Psoas muscle (tissue), 8 donors: Measurements from ENCODE around the gene MPRIP. TPM values are rescaled to one million over a fixed set of nuclear protein-coding genes. Genes with fewer than 3 reads are reported as not detected.
A peak's percentile ranks its signal among the peaks of the same experiment; 100 is the strongest.

Experiments
- ATAC-seq, 4 donors: fragments of 200-7000 bp; cut with Tn5 transposase; one replicate each; pipeline ENCODE4 v1.9.1; 2020; ENCODE audit warnings: moderate library complexity in 3 of 4, mild to moderate bottlenecking in 2 of 4
- DNase-seq, 2 donors: peaks; one replicate each; pipeline ENCODE4 v3.0.0-alpha.2; 2020
- H3K27ac ChIP-seq: fragments of 200-600 bp; one replicate; pipeline ENCODE4 v1.8.0; 2022
- H3K27me3 ChIP-seq, 3 donors: fragments of 200-600 bp in 1 of 3; one replicate each; pipeline versions ENCODE4 v1.6.1 to v1.8.0; 2013 to 2022; ENCODE audit warnings: low read length in 2 of 3, mild to moderate bottlenecking in 2 of 3, moderate library complexity in 1 of 3; ENCODE audit not compliant: insufficient read depth in 3 of 3
- H3K36me3 ChIP-seq, 2 donors: fragments of 200-600 bp in 1 of 2; one replicate each; pipeline versions ENCODE4 v1.6.1 to v1.8.0; 2013 to 2022; ENCODE audit warnings: low read depth in 1 of 2, mild to moderate bottlenecking in 1 of 2, moderate library complexity in 1 of 2; ENCODE audit not compliant: insufficient read depth in 1 of 2
- H3K4me1 ChIP-seq: fragments of 200-600 bp; one replicate; pipeline ENCODE4 v1.8.0; 2022
- H3K4me3 ChIP-seq: fragments of 200-600 bp; one replicate; pipeline ENCODE4 v1.8.0; 2022; ENCODE audit warnings: mild to moderate bottlenecking
- H3K9me3 ChIP-seq: fragments of 200-600 bp; one replicate; pipeline ENCODE4 v1.8.0; 2022
- CTCF ChIP-seq: fragments of 200-600 bp; IDR thresholded peaks from one replicate; pipeline ENCODE4 v1.8.0; 2022; ENCODE audit warnings: antibody characterized with exemption
- WGBS, 3 donors: extraction: QIAGEN DNeasy Blood & Tissue Kit; methylation state at CpG; one replicate each; pipeline versions ENCODE4 v1.1.6 to v1.1.7; 2013; 5-methylcytosine and 5-hydroxymethylcytosine counted together
- intact Hi-C, 2 donors: fragments of 100-400 bp; cut with DNase I; formaldehyde crosslinking; loops; one replicate each; pipeline versions ENCODE4 v1.11.0 to v1.14.2; 2022
- polyA plus RNA-seq, 3 donors: library from polyadenylated mRNA; stranded (reverse); fragments of 200-250 nt; gene quantifications; one replicate each; pipeline ENCODE4 v1.2.3, GENCODE V29; 2013
- total RNA-seq, 4 donors: library from RNA; stranded (reverse); fragmentation: NEBNext Ultra II Directional in 2 of 4; extraction: Animal tissue kit (Norgen Biotek cat#: 25700) in 2 of 4; gene quantifications; one replicate each; pipeline versions ENCODE4 v1.2.1 to v1.2.4, GENCODE V29; 2021 to 2023
- donor health status: healthy with polysubstance abuse.
- donor health status: DM: no; HTN: no; CAD: no; lungs with moderate emphysema.
- donor health status: Bipolar disorder and iron deficiency.
- donor health status: healthy.
- donor health status: DM: yes; HTN: yes; CAD: no.
- donor health status: DM: no; HTN: no; CAD: no.
- donor health status: DM: no; HTN: no; CAD: no.
- donor health status: DM: yes; HTN: yes; CAD: no.

MPRIP gene
- total and polyA plus RNA-seq, 7 donors, result 142 to 322 (median 244) TPM

- H3K27ac ChIP-seq, result peak overlapping the region; percentile 20
- H3K9me3 ChIP-seq, result no peaks in the 10 kb centered on the region
- H3K36me3 ChIP-seq, result peaks cover 0 to 21% of the 10 kb centered on the region in 2 donors
- H3K27me3 ChIP-seq, result no peaks in the 10 kb centered on the region
- ATAC-seq (no peak), DNase-seq (peak in 1 of 2 donors; percentile 8)
- TF ChIP-seq CTCF, result no peak
- no peak overlapping the region for H3K4me3 ChIP-seq
- intact Hi-C loops, result no loop called here
- 64 to 73% (median 67%) methylated on average over 9 of the region's 9 CpGs for WGBS, 3 donors
- H3K4me1 ChIP-seq, result peaks cover 64% of the 10 kb centered on the region
Observed at GRCh38 chr17:17084317-17084835, 42.1 kb downstream of the MPRIP start.

DNA sequence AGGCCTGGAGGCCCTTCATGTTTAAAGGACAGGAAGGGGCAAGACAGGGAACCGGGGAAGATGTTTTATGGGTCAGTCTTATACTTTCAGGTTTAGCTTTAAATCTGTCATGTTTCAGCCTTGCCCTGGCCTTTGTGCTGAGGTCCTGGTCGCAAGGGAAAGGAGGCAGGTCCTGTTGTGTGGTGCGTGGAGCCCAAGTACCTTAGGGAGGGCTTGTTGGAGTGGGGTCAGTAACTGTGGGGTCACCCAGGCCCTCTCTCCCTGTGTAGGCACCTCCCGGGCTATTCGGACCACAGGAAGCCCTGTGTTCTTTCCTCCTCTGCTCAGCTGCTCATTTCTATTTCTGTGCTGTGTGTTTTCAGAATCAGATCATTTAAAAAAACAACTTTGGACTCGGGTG, 42.7 kb downstream of the MPRIP start:
- DNase-seq (peak in 1 of 2 donors; percentile 16), ATAC-seq (no peak)
- H3K27ac ChIP-seq, result no peak overlapping the region
- H3K9me3 ChIP-seq, result no peaks in the 10 kb centered on the region
- no peak for TF ChIP-seq CTCF
- peaks cover 0 to 21% of the 10 kb centered on the region in 2 donors for H3K36me3 ChIP-seq
- no peaks in the 10 kb centered on the region for H3K27me3 ChIP-seq
- no peak overlapping the region for H3K4me3 ChIP-seq
- intact Hi-C loops, result no loop called here
- peaks cover 62% of the 10 kb centered on the region for H3K4me1 ChIP-seq
- 68 to 83% (median 83%) methylated on average over 6 of the region's 6 CpGs for WGBS, 3 donors

DNA sequence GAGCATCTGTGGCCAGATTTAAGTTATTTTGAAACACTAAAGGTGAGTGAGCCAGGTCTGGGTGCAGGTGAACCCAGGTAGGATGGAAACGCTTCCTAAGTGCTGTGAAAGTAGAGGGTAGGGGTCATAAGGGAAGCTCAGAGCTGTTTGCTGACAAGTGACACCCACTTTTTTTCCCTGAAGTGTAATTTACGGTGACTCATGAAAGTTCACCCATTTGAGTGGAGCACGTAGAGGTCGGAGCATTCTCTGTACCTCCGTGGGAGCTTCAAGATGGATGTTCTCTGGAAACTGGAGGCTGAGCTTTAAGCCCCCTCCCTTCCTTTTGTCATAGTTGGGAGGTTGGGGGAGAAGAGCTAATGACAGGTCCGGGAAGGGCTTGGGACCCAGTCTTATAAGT, 44.3 kb downstream of the MPRIP start:
- TF ChIP-seq CTCF, result no peak
- Histone ChIP-seq H3K36me3 (peaks cover 0 to 31% of the 10 kb centered on the region in 2 donors), H3K4me1 (peaks cover 59% of the 10 kb centered on the region), H3K4me3 (no peak overlapping the region), H3K9me3 (no peaks in the 10 kb centered on the region), H3K27me3 (no peaks in the 10 kb centered on the region), H3K27ac (peak overlapping the region; percentile 81)
- DNase-seq (no peak), ATAC-seq (no peak)
- intact Hi-C loops, result no loop called here
- WGBS, 3 donors, result 90 to 94% (median 94%) methylated on average over 6 of the region's 6 CpGs

GRCh38 chr17:17087424-17088015, 45.3 kb downstream of the MPRIP start:
- no peaks in the 10 kb centered on the region for H3K9me3 ChIP-seq
- intact Hi-C loops, result no loop called here
- H3K4me3 ChIP-seq, result no peak overlapping the region
- ATAC-seq, result peak; percentile 80 to 92 (median 88)
- DNase-seq, result no peak
- peak overlapping the region; percentile 81 for H3K27ac ChIP-seq
- no peaks in the 10 kb centered on the region for H3K27me3 ChIP-seq
- H3K4me1 ChIP-seq, result peaks cover 67% of the 10 kb centered on the region
- 43 to 56% (median 43%) methylated on average over 13 of the region's 13 CpGs for WGBS, 3 donors
- TF ChIP-seq CTCF, result no peak
- H3K36me3 ChIP-seq, result peaks cover 0 to 29% of the 10 kb centered on the region in 2 donors

- H3K27ac ChIP-seq, result peak overlapping the region; percentile 81
- ATAC-seq, result peak; percentile 1 to 11 (median 4)
Observed at GRCh38 chr17:17088086-17088485, 45.8 kb downstream of the MPRIP start.

More at GRCh38 chr17:17088086-17088485, 45.8 kb downstream of the MPRIP start:
- intact Hi-C loops, result no loop called here
- Histone ChIP-seq H3K36me3 (peaks cover 0 to 25% of the 10 kb centered on the region in 2 donors), H3K4me3 (no peak overlapping the region), H3K27me3 (no peaks in the 10 kb centered on the region), H3K4me1 (peaks cover 72% of the 10 kb centered on the region), H3K9me3 (no peaks in the 10 kb centered on the region)
- no peak for DNase-seq
- WGBS, 3 donors, result 55 to 74% (median 67%) methylated on average over 10 of the region's 10 CpGs
- no peak for TF ChIP-seq CTCF
